Loucy (cell line): ENCODE measurements around the gene ANOS1.

Experiments
- H2AFZ ChIP-seq: fragments of 200-600 bp; sonication (generic); 2 replicates; pipeline ENCODE4 v1.6.0; 2016; ENCODE audit warnings: antibody characterized with exemption, mild to moderate bottlenecking, low read length, moderate library complexity
- H3F3A ChIP-seq: fragments of 200-600 bp; 2 replicates; pipeline ENCODE4 v1.6.0; 2016; ENCODE audit warnings: antibody characterized with exemption, low read depth, mild to moderate bottlenecking
- H3K27me3 ChIP-seq: fragments of 200-600 bp; sonication (generic); 2 replicates; pipeline ENCODE4 v1.6.1; 2014; ENCODE audit warnings: low read length, mild to moderate bottlenecking; ENCODE audit not compliant: insufficient read depth, poor library complexity, severe bottlenecking
- H3K36me3 ChIP-seq: fragments of 200-600 bp; sonication (generic); 2 replicates; pipeline ENCODE4 v1.6.1; 2016; ENCODE audit warnings: low read length; ENCODE audit not compliant: insufficient read depth
- H3K4me1 ChIP-seq: fragments of 200-600 bp; sonication (generic); 2 replicates; pipeline ENCODE4 v1.5.1; 2014; ENCODE audit warnings: low read length, mild to moderate bottlenecking; ENCODE audit not compliant: insufficient read depth, poor library complexity, severe bottlenecking
- H3K4me2 ChIP-seq: fragments of 200-600 bp; sonication (generic); 2 replicates; pipeline ENCODE4 v1.6.0; 2014; ENCODE audit warnings: antibody characterized with exemption, low read length, low read depth, mild to moderate bottlenecking; ENCODE audit not compliant: poor library complexity, severe bottlenecking
- H3K4me3 ChIP-seq: fragments of 200-600 bp; sonication (generic); 2 replicates; pipeline ENCODE4 v1.5.1; 2014; ENCODE audit warnings: low read length, mild to moderate bottlenecking, mixed read lengths; ENCODE audit not compliant: poor library complexity, severe bottlenecking
- H3K79me2 ChIP-seq: fragments of 200-600 bp; sonication (generic); 2 replicates; pipeline ENCODE4 v1.6.1; 2014; ENCODE audit warnings: low read length; ENCODE audit not compliant: insufficient read depth
- H3K9ac ChIP-seq: fragments of 200-600 bp; sonication (generic); 2 replicates; pipeline ENCODE4 v1.6.0; 2014; ENCODE audit warnings: mild to moderate bottlenecking, low read depth, low read length, moderate library complexity; ENCODE audit not compliant: poor library complexity, severe bottlenecking
- H3K9me2 ChIP-seq: fragments of 200-600 bp; sonication (generic); replicated peaks from 2 replicates; pipeline ENCODE4 v1.6.1; 2016; ENCODE audit warnings: low read depth, low read length, mixed read lengths
- H3K9me3 ChIP-seq: fragments of 200-600 bp; sonication (generic); 2 replicates; pipeline ENCODE4 v1.6.1; 2014; ENCODE audit warnings: mild to moderate bottlenecking, antibody characterized with exemption, low read length, low read depth; ENCODE audit not compliant: insufficient read depth
- H4K20me1 ChIP-seq: fragments of 200-600 bp; sonication (generic); 2 replicates; pipeline ENCODE4 v1.6.0; 2014; ENCODE audit warnings: antibody characterized with exemption, low read length, mild to moderate bottlenecking; ENCODE audit not compliant: insufficient read depth, poor library complexity, severe bottlenecking
- EZH2phosphoT487 ChIP-seq: fragments of 200-600 bp; IDR thresholded peaks from 2 replicates; pipeline ENCODE4 v1.6.1; 2018; ENCODE audit warnings: antibody characterized with exemption, mild to moderate bottlenecking, moderate library complexity, borderline replicate concordance
- TF ChIP-seq, protein P1 (sequence below): fragments of 200-600 bp; sonication (generic); conservative IDR thresholded peaks from 2 replicates; pipeline ENCODE4 v1.5.1; 2014; ENCODE audit warnings: mild to moderate bottlenecking, antibody characterized with exemption, low read length

The ANOS1 gene

GRCh38 chrX:8755813-8756212 is 23.9 kb upstream of the ANOS1 start:
- Histone ChIP-seq H3K4me3 (no peak overlapping the region), H3K36me3 (no peaks in the 10 kb centered on the region), H3K27me3 (no peaks in the 10 kb centered on the region), H3K4me1 (no peaks in the 10 kb centered on the region), H3K9me3 (no peaks in the 10 kb centered on the region), H3K9ac (no peak overlapping the region), H3K79me2 (no peaks in the 10 kb centered on the region), H3K4me2 (no peak overlapping the region), H4K20me1 (no peaks in the 10 kb centered on the region), H3F3A (no peaks in the 10 kb centered on the region), H2AFZ (no peak overlapping the region), H3K9me2 (no peaks in the 10 kb centered on the region)
- TF ChIP-seq, protein P1, sequence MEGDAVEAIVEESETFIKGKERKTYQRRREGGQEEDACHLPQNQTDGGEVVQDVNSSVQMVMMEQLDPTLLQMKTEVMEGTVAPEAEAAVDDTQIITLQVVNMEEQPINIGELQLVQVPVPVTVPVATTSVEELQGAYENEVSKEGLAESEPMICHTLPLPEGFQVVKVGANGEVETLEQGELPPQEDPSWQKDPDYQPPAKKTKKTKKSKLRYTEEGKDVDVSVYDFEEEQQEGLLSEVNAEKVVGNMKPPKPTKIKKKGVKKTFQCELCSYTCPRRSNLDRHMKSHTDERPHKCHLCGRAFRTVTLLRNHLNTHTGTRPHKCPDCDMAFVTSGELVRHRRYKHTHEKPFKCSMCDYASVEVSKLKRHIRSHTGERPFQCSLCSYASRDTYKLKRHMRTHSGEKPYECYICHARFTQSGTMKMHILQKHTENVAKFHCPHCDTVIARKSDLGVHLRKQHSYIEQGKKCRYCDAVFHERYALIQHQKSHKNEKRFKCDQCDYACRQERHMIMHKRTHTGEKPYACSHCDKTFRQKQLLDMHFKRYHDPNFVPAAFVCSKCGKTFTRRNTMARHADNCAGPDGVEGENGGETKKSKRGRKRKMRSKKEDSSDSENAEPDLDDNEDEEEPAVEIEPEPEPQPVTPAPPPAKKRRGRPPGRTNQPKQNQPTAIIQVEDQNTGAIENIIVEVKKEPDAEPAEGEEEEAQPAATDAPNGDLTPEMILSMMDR = no peak
- no peak for TF ChIP-seq EZH2phosphoT487

- H3K4me1 ChIP-seq = no peaks in the 10 kb centered on the region
- no peaks in the 10 kb centered on the region for H3K79me2 ChIP-seq
- no peak overlapping the region for H3K4me2 ChIP-seq
- no peaks in the 10 kb centered on the region for H3K36me3 ChIP-seq
- no peak overlapping the region for H3K9ac ChIP-seq
- no peak overlapping the region for H2AFZ ChIP-seq
- no peaks in the 10 kb centered on the region for H4K20me1 ChIP-seq
- H3K4me3 ChIP-seq = no peak overlapping the region
- H3K9me3 ChIP-seq = no peaks in the 10 kb centered on the region
- TF ChIP-seq, protein P1 = peak; percentile 27
- no peak for TF ChIP-seq EZH2phosphoT487
- no peaks in the 10 kb centered on the region for H3F3A ChIP-seq
- no peaks in the 10 kb centered on the region for H3K9me2 ChIP-seq
- no peaks in the 10 kb centered on the region for H3K27me3 ChIP-seq
Measured at GRCh38 chrX:8755116-8755515, 23.2 kb upstream of the ANOS1 start.

GRCh38 chrX:8749697-8750096 is 17.8 kb upstream of the ANOS1 start:
- no peaks in the 10 kb centered on the region for H3K36me3 ChIP-seq
- no peak overlapping the region for H3K4me2 ChIP-seq
- H3K9me2 ChIP-seq = no peaks in the 10 kb centered on the region
- H3K9me3 ChIP-seq = no peaks in the 10 kb centered on the region
- no peaks in the 10 kb centered on the region for H4K20me1 ChIP-seq
- H3K27me3 ChIP-seq = no peaks in the 10 kb centered on the region
- no peaks in the 10 kb centered on the region for H3K79me2 ChIP-seq
- no peaks in the 10 kb centered on the region for H3F3A ChIP-seq
- no peak overlapping the region for H3K4me3 ChIP-seq
- no peak overlapping the region for H2AFZ ChIP-seq
- TF ChIP-seq EZH2phosphoT487 = no peak
- TF ChIP-seq, protein P1 = no peak
- no peak overlapping the region for H3K9ac ChIP-seq
- no peaks in the 10 kb centered on the region for H3K4me1 ChIP-seq
